NCI-H2029 treated with DMSO at 0.1 percent for 48 hours (cell line): Measurements from ENCODE around the gene BRD4.

ENCODE experiments used
- DNase-seq: peaks from one replicate; lab custom pipeline; 2025; lab: John Stamatoyannopoulos, UW

BRD4 gene

DNA sequence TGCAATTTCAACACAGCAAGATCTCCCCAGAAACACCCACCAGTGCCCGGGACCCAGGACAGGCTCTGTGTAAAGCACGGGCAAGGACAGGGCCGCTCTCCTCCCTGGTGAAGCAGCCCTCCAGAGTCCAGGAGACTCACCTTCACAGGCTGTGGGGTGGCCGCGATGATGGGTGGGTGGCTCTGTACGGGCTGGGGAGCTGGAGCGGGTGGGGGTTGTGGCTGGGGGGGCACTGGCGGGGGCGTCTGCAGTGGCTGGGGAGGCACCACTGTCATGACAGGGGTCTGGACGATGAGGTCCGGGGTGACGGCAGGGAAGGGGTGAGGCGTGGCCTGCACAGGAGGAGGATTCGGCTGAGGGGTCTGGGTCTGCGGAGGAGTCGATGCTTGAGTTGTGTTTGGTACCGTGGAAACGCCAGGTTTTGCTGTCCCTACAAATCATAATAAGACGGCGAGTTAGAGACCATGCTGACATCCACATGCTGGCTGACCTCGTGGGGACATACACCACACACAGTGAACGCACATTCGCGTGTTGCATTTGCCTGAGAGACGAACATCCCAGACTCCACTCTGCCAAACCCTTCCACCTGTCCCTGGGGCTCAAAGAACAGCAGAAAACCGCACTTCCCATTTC, 67.0 kb downstream of the BRD4 start:
- no peak for DNase-seq

DNA sequence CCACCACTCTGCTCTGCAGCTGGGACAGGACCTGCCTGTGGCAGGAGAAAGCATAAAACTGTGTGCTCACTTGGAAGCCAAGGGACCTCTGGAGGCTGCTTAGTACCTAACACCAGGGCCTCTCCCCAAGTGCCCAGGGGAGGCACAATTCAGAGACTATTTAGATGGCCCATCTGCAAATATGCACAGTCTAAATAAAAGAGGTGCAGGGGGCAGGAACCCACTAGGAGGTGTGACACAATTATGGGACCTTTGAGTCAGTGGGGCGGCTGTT, 67.5 kb downstream of the BRD4 start:
- DNase-seq: no peak

DNA sequence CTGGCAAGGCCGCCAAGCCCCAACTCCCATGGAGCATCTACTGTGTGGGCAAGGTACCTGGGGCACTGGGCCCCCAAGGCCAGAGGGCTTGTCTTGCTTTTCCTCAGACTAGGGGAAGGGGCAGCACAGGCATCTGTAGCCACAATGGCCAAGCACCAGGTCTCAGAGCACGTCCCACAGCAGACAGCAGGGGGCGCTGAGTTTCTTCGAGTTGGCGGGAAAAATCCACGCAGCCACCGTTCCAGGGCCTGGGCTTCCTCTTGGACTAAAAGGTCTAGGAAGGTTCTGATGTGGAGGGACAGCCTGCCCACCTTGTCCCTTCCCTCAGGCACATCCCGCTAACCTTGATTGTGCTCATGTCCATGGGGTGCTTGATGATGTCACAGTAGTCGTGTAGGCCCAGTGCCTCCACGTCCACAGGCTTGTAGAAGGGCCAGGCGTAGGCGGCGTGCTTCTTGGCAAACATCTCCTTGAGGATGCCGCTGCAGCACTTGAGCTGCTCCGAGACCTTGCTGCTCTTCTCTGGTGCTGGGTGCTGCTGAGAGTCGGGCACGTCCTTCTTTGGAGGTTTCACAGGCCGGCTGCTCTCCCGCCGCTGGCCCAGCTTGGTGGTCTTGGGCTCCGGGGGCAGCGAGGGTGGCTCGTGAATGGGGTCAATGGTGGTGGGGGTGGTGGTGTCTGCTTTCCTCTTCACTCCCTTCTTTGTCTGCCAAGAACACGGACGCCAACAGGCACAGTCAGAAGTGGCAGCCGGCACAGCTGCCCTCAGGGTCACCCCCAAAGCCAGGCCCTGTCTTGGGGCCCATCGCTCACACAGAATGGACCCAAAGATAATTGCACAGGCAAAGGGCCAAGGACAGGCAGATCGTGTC, 68.0 kb downstream of the BRD4 start:
- peak; percentile 15 for DNase-seq

DNA sequence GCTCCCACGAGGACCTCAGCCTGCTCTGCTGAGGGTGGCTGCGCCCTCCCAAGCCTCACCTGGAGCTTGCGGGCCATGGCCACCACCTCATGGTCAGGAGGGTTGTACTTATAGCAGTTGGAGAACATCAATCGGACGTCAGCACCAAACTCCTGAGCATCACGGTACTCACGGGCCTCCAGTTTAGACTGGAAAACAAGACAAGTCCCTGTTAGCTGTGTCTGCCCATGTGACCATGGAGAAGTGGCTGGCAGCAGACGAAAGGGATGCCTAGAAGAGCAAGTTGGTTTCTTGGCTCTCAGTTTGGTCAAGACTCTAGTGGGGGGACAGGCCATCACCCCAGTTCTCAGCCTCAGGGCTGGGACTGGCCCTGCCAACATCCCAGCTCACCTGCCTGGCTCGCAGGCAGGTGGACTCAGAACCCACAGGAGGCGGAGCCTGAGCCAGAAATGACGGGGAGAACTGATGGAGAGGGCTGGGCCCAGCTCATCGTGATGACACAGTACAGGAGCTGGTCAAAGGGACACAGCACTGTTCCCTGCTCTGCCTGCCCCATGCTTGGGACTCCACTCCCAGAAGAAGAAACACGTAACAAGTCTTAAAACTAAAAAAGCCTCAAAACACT, 68.9 kb downstream of the BRD4 start:
- no peak for DNase-seq

DNA sequence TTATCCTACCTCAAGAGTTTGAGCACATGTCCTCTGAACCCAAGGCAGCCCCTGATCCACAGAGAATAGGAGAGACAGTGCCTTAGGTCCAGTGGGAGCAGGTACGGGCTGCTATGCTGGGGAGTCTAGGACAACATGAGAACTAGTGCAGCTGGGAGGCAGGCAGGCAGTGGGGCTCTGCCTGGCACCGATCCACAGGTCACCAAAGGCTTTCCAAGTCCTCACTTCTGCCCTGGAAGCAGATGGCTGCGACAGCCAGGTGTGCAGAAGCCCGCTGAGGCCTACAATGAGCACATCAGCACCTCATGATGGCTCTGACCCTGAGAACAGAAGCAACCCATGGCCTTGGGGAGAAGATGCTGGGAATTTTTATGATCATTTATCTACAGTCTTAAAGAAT, 70.3 kb downstream of the BRD4 start:
- DNase-seq: no peak

DNA sequence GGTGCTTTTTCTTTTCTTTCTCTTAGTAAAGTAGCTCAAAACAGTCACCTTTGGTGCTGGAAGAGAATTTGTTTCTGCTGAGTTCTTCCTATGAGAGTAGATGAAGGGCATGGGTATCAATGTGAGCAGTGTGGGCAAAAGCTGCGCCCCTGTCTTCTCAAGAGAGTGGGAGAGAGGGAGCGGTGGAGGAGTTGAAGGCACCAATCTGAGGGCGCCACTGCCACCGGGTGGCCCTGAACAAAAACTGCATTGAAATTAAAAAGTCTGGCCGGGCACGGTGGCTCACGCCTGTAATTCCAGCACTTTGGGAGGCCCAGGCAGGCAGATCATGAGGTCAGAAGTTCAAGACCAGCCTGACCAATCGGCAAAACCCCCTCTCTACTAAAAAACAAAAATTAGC, 71.4 kb downstream of the BRD4 start:
- no peak for DNase-seq

DNA sequence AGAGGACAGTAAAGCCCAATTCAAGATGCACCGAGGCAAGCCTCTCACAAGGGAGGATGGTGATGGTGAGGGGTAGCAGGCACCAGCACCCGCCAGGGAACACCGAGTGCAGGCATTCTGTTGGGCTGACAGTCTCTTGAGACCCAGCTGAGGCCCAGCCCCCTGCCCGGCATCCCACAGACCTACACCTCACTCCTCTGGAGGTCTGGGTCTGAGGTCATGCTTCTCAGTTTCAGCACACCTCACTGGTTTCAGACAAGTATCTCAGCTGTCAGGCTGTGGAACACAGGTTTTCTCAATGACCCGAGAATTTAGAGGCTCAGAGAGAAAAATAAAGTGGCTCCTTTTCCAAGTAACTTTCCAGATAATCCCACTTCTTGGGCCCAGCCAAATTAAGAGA, 72.4 kb downstream of the BRD4 start:
- no peak for DNase-seq

DNA sequence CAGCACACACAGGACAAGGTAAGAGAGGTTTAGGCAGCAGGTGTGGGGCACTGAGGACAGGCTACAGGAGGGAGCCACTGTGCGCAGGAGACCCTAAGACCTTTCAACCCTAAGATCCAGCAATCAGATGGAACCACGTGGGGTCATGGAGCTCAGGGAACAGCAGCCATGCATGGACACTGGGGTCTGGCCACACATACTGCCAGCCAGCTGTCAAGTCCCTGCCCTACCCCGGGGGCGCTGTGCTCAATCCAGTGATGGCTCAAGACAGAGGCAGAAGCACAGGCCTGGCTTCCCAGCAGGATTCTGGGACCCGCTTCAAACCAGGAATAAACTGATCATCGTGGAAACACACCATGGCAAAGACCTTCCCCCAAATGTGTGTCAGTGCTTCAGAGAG, 74.6 kb downstream of the BRD4 start:
- DNase-seq: no peak

DNA sequence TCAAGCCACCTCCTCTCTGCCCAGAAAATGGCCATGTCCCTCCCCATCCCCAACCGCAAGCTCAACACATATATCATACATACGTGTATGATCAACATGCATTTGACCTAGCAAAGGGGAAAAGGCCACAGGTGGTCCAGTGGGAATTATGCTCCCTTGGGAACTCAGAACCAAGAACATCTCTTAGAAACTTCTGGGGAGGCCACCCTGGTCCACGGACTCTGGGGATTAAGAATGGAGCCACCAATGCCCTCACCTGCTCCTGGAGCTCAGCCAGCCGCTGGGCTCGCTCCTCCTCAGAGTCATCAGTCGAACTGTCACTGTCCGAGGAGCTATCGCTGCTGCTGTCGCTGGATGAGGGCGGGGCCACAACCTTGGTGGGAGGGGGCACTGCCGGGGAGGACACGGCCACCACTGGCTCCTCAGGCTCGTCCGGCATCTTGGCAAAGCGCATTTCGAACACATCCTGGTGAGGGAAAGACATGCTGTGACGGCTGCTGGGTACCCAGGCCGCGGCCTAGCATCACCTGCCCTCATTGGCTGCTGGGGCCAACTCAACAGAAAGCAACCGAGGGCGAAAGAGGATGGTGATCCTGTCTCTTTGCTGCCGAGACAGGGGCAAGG, 75.5 kb downstream of the BRD4 start:
- no peak for DNase-seq

DNA sequence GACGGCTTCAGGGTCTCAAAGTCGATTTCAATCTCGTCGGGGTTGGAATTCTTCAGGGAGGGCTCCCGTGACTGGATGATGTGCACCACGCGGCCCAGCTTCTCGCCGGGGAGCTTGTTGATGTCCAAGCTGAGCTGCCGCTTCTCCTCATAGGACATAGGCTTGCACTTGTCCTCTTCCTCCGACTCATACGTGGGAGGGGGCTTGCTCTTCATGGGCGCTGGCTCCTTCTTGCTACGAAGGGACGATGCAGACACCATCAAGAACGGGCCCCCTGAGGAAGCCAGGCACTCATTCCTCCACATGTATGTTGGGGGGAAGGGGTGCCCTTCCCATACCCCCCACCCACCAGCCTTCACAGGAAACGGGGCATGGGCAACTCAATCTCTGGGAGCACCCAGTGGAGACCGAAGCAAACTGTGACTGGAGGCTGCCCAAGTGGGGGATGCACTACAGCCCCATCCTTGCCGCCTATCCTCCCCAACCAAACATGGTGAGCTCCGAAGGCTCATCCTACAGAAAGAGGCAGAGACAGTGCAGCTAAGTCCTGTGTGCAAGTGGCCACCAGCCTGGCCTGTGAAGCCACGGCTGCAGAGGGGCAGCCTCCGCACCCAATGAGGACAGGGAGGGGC, 76.9 kb downstream of the BRD4 start:
- DNase-seq: no peak

DNA sequence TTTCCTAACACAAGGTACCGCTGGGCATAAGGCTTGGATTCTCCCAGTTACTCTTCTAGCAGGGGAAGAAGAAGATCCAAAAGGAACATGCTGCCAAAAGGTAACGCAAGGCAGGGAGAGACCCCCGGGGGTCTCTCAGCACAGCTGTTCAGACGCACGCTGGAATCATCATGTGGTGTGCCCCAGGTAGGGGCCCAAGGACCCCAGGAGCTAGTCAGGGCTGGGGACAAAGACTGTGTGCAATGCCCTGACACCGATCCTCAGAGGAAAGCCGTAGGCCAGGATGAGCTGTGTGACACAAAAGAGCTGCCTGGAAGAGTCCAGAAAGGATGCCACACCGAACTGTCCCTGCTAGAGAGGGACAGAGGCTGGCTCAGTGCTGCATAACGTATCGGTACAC, 77.8 kb downstream of the BRD4 start:
- no peak for DNase-seq

DNA sequence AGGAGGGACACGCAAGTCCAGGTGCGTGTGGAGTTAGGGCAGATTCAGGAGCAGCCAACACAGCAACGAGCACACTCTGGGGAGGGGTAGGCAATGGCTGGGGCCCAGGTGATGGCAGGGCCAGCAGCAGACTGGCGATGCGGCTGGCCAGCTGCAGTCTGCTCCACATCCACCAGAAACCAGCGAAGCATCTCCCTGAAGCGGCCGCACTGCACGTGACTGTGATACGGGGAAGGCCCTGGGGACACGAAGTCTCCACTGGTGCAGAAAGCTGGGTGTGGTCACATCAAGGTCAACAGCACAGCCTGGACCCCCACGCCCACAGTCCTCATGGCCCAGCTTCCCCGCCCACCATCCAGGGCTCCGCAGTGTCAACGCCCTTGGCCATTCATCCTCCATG, 78.8 kb downstream of the BRD4 start:
- no peak for DNase-seq

DNA sequence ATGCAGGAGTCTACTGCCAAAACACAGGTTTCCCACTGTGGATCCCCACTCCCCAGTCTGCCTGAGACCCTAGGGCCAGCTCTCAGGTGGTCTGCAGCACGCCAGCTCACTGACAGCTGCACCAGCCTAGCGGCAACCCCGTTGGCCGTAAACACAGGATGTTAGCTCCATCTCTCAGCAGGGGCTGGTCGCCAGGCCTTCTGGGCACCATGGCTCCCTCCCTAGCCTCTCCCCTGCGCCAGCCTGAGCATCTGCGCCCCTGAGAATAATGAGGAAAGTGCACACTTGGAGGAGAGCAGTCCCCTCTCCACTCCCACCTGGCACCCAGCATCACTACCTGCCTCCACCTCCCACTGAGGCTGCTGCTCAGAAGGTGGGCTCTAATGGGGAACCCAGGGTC, 79.3 kb downstream of the BRD4 start:
- DNase-seq: no peak

DNA sequence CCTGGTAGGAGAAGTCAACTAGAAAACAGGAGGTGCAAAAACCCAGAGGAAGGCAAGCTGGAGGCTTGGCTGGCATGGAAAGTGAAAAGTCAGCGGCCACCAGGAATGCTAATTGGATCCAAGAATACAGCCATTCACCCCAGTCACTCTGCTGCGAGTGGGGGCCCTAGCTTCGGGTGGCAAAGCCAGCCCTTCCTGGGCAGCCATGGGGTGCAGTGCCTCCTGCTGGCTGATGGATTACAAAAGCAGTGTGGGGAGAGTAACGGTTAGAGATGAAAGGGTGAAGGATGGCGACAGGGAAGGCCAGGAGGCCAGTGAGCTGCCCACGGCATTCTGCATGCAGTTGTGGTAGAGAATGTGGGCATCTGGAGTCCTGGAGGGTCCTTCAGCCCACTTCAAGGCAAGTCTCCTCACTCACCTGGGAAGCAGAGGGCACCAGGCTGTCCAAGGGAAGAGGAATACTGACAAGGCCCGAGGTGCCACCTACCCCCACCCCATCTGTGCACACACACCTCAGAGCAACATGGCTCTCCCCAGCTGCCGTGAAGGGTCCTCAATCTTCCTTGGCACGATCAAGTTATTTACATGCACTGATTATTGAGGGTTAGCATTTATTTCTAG, 79.8 kb downstream of the BRD4 start:
- no peak for DNase-seq

DNA sequence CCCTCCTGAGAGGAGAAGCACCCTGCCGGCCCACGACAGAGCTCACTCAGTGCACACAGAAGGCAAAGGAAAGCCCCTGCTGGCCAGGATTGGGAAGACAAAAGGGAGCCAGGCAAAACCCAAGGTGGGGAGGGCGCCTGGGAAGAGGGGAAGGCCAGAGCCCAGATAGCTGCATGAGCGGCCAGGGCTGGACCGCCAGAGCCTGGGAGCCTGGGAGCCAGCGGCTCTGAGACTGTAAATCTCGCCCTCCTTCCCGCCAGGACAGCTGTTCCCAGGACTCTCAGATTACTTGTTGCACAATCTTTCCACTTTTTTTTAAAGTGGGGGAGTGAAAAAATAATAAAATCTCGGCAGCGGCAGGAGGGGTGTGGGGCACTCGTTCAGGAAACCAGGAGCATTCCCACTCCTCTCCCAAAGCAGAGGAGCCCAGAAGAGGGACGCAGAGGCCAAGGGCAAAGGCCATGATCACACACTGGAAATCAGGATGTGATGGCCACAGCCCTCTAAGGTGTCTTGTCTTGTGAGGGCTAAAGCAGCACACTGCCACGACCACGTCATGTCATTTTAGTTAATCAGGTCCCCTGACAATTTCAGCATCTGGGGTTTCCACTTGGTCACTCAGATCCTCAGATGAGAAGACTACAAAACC, 80.5 kb downstream of the BRD4 start:
- no peak for DNase-seq

DNA sequence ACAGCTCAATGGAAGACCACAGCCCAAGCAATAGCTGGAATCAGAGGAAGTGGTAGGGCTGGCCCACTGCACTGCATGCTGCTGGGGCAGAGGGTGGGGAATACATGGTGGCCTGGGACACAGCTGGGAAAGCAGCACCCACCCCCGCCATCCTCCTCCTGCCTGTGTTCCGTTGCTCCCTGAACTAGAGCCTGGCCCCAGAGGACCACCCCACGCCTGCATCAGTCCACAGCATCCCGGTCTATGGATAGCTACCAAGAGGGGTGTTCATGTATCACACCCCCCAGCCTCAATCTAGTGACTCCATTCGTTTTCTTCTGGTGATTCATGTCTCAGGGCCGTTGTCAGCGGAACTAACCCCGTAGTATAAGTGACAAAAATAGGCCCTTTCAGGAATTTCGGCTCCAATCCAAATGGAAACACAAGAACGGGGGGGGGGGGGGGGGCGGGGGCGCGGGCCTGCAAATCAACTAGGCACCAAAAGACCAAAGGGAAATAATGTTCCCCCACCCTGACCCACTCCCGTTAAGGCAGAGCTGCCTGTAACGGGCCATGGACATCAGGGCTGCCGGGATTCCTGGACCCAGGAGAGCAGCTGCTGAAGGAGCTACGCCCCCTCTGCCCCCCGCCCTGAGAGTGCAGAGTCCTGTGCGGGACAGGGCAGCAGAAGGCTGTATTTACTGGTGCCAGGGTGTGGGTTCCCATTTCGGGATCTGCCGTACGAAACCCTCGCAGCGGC, 81.2 kb downstream of the BRD4 start:
- DNase-seq: no peak

DNA sequence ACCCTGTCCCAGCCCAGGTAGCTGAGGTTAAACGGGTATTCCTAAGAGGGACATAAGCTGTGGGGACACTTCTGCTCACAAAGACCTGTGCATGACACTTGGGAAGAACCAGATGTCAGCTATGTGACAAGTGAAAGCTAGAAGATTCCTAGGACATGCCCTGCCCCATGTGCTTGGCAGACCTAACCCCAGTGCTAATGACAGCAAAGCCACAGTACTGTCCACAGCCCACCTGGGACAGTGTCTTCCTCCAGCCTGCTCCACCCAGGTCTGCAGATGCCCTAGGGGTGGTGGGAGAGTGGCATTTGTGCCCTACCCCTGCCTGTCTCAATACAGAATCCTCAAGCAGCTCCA, 81.7 kb downstream of the BRD4 start:
- no peak for DNase-seq

DNA sequence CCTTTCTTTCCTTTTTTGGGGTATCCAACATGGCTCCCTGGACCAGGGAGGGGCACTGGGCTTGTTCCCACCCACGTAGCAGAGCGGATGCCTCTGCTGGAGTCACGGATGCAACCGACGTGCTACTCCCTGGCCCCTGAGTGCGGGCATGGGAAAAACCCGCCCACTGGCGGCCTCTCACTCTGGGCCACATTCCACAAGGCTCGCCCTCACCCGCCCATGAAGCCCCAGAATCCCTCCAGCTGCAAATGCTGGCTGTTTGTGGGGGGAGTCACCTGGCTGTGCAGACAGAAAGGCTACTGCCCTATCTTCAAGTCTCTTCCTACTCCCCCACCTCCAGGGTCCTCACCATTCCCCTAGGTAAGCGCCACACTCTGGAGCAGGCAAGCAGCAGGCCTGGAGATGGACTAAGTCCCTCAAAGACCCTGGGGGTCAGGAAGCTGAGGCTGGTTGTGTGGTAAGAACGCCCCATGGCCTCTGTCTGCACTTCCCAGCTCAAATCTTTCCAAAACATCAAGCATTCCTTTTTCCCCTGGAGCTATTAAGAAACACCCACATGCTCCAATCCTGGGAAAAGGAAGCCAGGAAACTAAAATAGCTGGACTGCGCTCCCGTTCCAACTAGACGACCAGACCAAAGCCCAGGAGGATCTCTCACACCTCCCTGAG, 82.2 kb downstream of the BRD4 start:
- DNase-seq: no peak

DNA sequence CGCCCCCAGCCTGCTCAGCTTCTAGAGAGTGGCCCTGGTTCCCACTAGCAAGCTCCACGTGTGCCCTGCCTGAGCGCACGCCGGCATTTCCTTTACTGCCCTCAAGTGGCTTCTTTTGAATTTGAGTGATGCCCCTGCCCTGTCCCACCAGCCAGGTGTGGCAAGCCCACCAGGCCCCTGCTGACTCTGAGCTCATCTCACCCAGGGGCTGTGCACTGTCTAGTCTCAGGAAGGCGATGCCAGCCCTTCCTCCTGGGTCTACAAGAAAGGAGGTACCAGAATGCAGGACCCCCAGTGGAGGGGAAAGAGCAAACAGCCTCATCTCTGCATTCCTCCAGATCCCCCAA, 82.8 kb downstream of the BRD4 start:
- DNase-seq: no peak

DNA sequence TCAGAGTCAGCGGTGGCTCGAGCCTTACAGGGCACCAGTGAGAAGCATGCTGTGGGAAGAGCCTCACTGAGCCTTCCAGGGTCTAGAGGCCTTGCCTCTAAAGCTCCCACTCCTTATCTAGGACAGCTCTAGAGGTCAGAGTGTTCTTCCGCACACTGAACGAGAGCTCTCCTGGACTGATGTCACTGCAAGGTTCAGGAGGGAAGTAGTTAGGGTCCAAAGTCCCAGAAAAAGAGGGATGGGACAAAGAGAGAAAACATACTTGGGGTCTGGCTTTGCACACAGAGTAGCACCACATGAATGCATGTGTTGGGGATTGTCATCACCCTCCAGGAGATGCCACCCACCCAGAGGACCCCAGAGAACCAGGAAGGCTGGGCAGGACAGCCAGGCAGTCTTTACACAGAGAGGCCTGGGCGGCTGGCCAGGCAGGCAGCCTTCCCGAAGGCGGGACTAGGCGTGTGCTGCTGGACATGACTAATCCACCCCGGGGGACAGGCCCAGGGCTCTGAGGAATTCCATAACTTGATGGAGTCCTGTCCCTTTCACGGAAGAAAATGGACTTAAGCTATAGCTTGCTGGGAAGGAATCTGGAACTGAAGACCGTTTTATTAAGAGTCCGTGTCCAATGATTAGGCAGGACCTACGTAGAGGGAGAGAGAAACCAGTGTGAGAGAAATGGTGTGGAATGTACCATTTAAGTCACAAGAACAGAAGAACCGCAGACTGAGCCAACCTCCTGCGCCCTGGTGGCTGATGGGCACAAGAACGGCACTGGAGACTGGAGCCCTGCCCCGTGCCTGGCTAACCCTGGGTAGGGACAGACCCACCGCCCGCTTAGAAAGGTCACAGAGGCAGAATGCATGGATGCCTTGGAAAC, 83.5 kb downstream of the BRD4 start:
- DNase-seq: no peak
